SK-N-SH (cell line): Measurements from ENCODE around the gene P3H2. TPM values are rescaled to one million over a fixed set of nuclear protein-coding genes. Genes with fewer than 3 reads are reported as not detected.
"Not testable (repeated sequence)": the region's sequence is repeated elsewhere in the genome, so short reads cannot be mapped to it uniquely, and the experiment has no call there.

ENCODE experiments used
- CTCF ChIA-PET: fragments of 300-600, 350-600 bp; formaldehyde crosslinking; extraction: SDS; loops from one replicate; lab custom pipeline; 2021; lab: Yijun Ruan, JAX
- POLR2A ChIA-PET: fragments of 350-600 bp; sonication (Branson Sonifier 250); formaldehyde crosslinking; extraction: SDS; loops from one replicate; lab custom pipeline; 2020; ENCODE audit warnings: antibody characterized with exemption, inconsistent platforms; lab: Yijun Ruan, JAX
- DNase-seq: peaks from one replicate; pipeline ENCODE4 v3.0.0; 2012
- H2AFZ ChIP-seq: fragments of 200-600 bp; sonication (generic); 2 replicates; pipeline ENCODE4 v1.8.1; 2016; ENCODE audit warnings: antibody characterized with exemption, mild to moderate bottlenecking, low read depth
- H3F3A ChIP-seq: fragments of 200-600 bp; sonication (generic); replicated peaks from 2 replicates; pipeline ENCODE3; 2016; ENCODE audit warnings: antibody characterized with exemption, mild to moderate bottlenecking; ENCODE audit not compliant: insufficient read depth
- H3K27ac ChIP-seq, 2 experiments: fragments of 200-500 bp in 1 of 2; fragments of 200-600 bp in 1 of 2; sonication (Bioruptor generic) in 1 of 2; sonication (generic), shearing (Covaris generic) in 1 of 2; 2 replicates each; pipeline versions ENCODE4 v1.5.1 to v1.6.1; 2014 to 2016; ENCODE audit warnings: low read depth in 2 of 2, inconsistent platforms in 1 of 2, low read length in 1 of 2, mild to moderate bottlenecking in 1 of 2, mixed read lengths in 1 of 2
- H3K27me3 ChIP-seq: fragments of 200-600 bp; sonication (generic), shearing (Covaris generic); 2 replicates; pipeline ENCODE4 v1.6.1; 2016; ENCODE audit warnings: mixed run types; ENCODE audit not compliant: insufficient read depth
- H3K36me3 ChIP-seq, 2 experiments: fragments of 200-500 bp in 1 of 2; fragments of 200-600 bp in 1 of 2; sonication (Bioruptor generic) in 1 of 2; sonication (generic) in 1 of 2; replicated peaks in 1 of 2; 2 replicates each; pipeline versions ENCODE3 to v1.5.1; 2014 to 2016; ENCODE audit warnings: low read length in 1 of 2, mild to moderate bottlenecking in 1 of 2; ENCODE audit not compliant: insufficient read depth in 2 of 2, control insufficient read depth in 1 of 2
- H3K4me1 ChIP-seq, 2 experiments: fragments of 200-500 bp in 1 of 2; fragments of 200-600 bp in 1 of 2; sonication (Bioruptor generic) in 1 of 2; sonication (generic), shearing (Covaris generic) in 1 of 2; 2 replicates each; pipeline versions ENCODE4 v1.5.1 to v1.6.1; 2014 to 2016; ENCODE audit warnings: low read depth in 1 of 2, low read length in 1 of 2, mixed run types in 1 of 2; ENCODE audit not compliant: insufficient read depth in 2 of 2, control insufficient read depth in 1 of 2
- H3K4me2 ChIP-seq: fragments of 200-600 bp; sonication (generic), shearing (Covaris generic); 2 replicates; pipeline ENCODE4 v1.6.1; 2017; ENCODE audit warnings: mixed run types
- H3K4me3 ChIP-seq, 2 experiments: fragments of 200-500 bp in 1 of 2; fragments of 200-600 bp in 1 of 2; sonication (Bioruptor generic) in 1 of 2; sonication (generic), shearing (Covaris generic) in 1 of 2; 2 replicates each; pipeline versions ENCODE4 v1.5.1 to v1.8.1; 2014 to 2016; ENCODE audit warnings: low read depth in 2 of 2, inconsistent platforms in 1 of 2, low read length in 1 of 2, mild to moderate bottlenecking in 1 of 2, mixed read lengths in 1 of 2, moderate library complexity in 1 of 2
- H3K79me2 ChIP-seq: fragments of 200-600 bp; sonication (generic); 2 replicates; pipeline ENCODE4 v1.8.1; 2017; ENCODE audit warnings: mild to moderate bottlenecking; ENCODE audit not compliant: insufficient read depth
- H3K9ac ChIP-seq: fragments of 200-600 bp; sonication (generic); 2 replicates; pipeline ENCODE4 v1.6.1; 2017; ENCODE audit warnings: mixed run types
- H3K9me2 ChIP-seq: fragments of 200-600 bp; sonication (generic); 2 replicates; pipeline ENCODE4 v1.6.1; 2017; ENCODE audit warnings: mixed run types
- H3K9me3 ChIP-seq: fragments of 200-600 bp; sonication (generic); 2 replicates; pipeline ENCODE4 v1.6.1; 2017; ENCODE audit warnings: mixed run types, mild to moderate bottlenecking, moderate library complexity
- H4K20me1 ChIP-seq: fragments of 200-600 bp; sonication (generic); 2 replicates; pipeline ENCODE4 v1.6.1; 2017; ENCODE audit warnings: mild to moderate bottlenecking, mixed run types; ENCODE audit not compliant: insufficient read depth
- GATA2 ChIP-seq: sonication (generic); formaldehyde crosslinking; IDR thresholded peaks from 2 replicates; pipeline ENCODE4 v1.5.0; 2020; ENCODE audit warnings: mild to moderate bottlenecking, missing genetic modification reagents
- NRF1 ChIP-seq: IDR thresholded peaks from 2 replicates; pipeline ENCODE4 v1.6.1; 2012; ENCODE audit warnings: low read depth, mild to moderate bottlenecking, low read length
- RCOR1 ChIP-seq: fragments of 150-350 bp; IDR thresholded peaks from 2 replicates; pipeline ENCODE4 v1.6.1; 2017; ENCODE audit warnings: antibody characterized with exemption, low read length
- SMC3 ChIP-seq: IDR thresholded peaks from 2 replicates; pipeline ENCODE4 v1.6.1; 2012; ENCODE audit warnings: low read depth, low read length, improper control_type of control experiment
- WGBS: methylation state at CpG from one replicate; pipeline ENCODE4 v1.1.6; 2017; ENCODE audit warnings: low lambda C conversion rate; 5-methylcytosine and 5-hydroxymethylcytosine counted together
- polyA plus RNA-seq, 3 experiments: library from polyadenylated mRNA; depleted of rRNA; stranded (reverse); fragments of >200 nt; gene quantifications; 2 replicates each; pipeline ENCODE4 v1.2.3, GENCODE V29; 2012
- TF ChIP-seq, protein P1 (sequence below): fragments of 150-350 bp; IDR thresholded peaks from 2 replicates; pipeline ENCODE4 v1.6.1; 2017; ENCODE audit warnings: antibody characterized with exemption, low read length, low read depth, borderline replicate concordance
- TF ChIP-seq, protein P2 (sequence below): IDR thresholded peaks from 2 replicates; pipeline ENCODE4 v1.4.0; 2012; ENCODE audit warnings: low read depth, borderline replicate concordance
- TF ChIP-seq, protein P3 (sequence below): IDR thresholded peaks from 2 replicates; pipeline ENCODE4 v1.6.1; 2012; ENCODE audit warnings: mild to moderate bottlenecking, low read depth, low read length, moderate library complexity
- TF ChIP-seq, protein P4 (sequence below): IDR thresholded peaks from 2 replicates; pipeline ENCODE4 v1.4.0; 2012; ENCODE audit warnings: low read depth
- TF ChIP-seq, protein P5 (sequence below): IDR thresholded peaks from 2 replicates; pipeline ENCODE4; 2012
- TF ChIP-seq, protein P6 (sequence below): fragments of 150-350 bp; IDR thresholded peaks from 2 replicates; pipeline ENCODE4 v1.6.1; 2016; ENCODE audit warnings: mild to moderate bottlenecking, low read depth, low read length

P3H2 gene
- polyA plus RNA-seq, 1 of the 3 experiments (the other 2 are of a cell fraction) = 2.8 TPM

DNA sequence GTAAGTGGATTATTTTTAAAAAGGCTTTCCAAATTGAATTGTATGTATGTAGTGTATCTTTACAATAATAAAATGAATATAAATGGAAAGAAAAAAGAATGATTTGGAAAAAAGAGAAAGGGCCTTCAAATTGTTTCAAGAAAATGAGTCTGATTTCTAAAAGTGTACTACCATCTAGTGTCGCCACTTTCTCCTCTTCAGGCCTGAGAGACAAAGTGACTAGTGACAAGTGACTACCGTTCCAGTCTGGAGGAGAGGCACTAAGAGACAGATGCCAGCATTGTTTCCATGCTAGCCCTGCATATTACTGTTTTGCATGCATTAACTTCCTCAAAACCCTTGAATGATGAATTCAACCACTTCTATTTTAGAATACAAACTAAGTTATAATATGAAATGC is 39.3 kb downstream of the P3H2 start:
- CTCF ChIA-PET = interaction anchor here (0.6 to 1.5 kb wide), 2 partner anchors 41 to 114 kb away, joined by 3 to 4 read pairs; no protein-coding TSS in a partner anchor
- POLR2A ChIA-PET = no interaction called here
- Histone ChIP-seq H4K20me1 (no peaks in the 10 kb centered on the region), H3F3A (peaks cover 10% of the 10 kb centered on the region), H3K4me2 (no peak overlapping the region), H3K9me3 (no peaks in the 10 kb centered on the region), H3K9me2 (no peaks in the 10 kb centered on the region), H3K27me3 (no peaks in the 10 kb centered on the region), H2AFZ (no peak overlapping the region), H3K9ac (no peak overlapping the region), H3K79me2 (no peaks in the 10 kb centered on the region)
- DNase-seq = no peak
- 44% methylated on average over 2 of the region's 2 CpGs for WGBS
- TF ChIP-seq, protein P1, sequence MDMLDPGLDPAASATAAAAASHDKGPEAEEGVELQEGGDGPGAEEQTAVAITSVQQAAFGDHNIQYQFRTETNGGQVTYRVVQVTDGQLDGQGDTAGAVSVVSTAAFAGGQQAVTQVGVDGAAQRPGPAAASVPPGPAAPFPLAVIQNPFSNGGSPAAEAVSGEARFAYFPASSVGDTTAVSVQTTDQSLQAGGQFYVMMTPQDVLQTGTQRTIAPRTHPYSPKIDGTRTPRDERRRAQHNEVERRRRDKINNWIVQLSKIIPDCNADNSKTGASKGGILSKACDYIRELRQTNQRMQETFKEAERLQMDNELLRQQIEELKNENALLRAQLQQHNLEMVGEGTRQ = no peak
- no peak for TF ChIP-seq RCOR1
- TF ChIP-seq, protein P2, sequence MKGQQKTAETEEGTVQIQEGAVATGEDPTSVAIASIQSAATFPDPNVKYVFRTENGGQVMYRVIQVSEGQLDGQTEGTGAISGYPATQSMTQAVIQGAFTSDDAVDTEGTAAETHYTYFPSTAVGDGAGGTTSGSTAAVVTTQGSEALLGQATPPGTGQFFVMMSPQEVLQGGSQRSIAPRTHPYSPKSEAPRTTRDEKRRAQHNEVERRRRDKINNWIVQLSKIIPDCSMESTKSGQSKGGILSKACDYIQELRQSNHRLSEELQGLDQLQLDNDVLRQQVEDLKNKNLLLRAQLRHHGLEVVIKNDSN = no peak
- TF ChIP-seq, protein P3, sequence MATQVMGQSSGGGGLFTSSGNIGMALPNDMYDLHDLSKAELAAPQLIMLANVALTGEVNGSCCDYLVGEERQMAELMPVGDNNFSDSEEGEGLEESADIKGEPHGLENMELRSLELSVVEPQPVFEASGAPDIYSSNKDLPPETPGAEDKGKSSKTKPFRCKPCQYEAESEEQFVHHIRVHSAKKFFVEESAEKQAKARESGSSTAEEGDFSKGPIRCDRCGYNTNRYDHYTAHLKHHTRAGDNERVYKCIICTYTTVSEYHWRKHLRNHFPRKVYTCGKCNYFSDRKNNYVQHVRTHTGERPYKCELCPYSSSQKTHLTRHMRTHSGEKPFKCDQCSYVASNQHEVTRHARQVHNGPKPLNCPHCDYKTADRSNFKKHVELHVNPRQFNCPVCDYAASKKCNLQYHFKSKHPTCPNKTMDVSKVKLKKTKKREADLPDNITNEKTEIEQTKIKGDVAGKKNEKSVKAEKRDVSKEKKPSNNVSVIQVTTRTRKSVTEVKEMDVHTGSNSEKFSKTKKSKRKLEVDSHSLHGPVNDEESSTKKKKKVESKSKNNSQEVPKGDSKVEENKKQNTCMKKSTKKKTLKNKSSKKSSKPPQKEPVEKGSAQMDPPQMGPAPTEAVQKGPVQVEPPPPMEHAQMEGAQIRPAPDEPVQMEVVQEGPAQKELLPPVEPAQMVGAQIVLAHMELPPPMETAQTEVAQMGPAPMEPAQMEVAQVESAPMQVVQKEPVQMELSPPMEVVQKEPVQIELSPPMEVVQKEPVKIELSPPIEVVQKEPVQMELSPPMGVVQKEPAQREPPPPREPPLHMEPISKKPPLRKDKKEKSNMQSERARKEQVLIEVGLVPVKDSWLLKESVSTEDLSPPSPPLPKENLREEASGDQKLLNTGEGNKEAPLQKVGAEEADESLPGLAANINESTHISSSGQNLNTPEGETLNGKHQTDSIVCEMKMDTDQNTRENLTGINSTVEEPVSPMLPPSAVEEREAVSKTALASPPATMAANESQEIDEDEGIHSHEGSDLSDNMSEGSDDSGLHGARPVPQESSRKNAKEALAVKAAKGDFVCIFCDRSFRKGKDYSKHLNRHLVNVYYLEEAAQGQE = no peak
- TF ChIP-seq, protein P4, sequence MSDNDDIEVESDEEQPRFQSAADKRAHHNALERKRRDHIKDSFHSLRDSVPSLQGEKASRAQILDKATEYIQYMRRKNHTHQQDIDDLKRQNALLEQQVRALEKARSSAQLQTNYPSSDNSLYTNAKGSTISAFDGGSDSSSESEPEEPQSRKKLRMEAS = no peak
- no peak for TF ChIP-seq NRF1
- TF ChIP-seq SMC3 = no peak
- TF ChIP-seq, protein P5, sequence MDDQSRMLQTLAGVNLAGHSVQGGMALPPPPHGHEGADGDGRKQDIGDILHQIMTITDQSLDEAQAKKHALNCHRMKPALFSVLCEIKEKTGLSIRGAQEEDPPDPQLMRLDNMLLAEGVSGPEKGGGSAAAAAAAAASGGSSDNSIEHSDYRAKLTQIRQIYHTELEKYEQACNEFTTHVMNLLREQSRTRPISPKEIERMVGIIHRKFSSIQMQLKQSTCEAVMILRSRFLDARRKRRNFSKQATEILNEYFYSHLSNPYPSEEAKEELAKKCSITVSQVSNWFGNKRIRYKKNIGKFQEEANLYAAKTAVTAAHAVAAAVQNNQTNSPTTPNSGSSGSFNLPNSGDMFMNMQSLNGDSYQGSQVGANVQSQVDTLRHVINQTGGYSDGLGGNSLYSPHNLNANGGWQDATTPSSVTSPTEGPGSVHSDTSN = no peak
- TF ChIP-seq GATA2 = no peak
- TF ChIP-seq, protein P6, sequence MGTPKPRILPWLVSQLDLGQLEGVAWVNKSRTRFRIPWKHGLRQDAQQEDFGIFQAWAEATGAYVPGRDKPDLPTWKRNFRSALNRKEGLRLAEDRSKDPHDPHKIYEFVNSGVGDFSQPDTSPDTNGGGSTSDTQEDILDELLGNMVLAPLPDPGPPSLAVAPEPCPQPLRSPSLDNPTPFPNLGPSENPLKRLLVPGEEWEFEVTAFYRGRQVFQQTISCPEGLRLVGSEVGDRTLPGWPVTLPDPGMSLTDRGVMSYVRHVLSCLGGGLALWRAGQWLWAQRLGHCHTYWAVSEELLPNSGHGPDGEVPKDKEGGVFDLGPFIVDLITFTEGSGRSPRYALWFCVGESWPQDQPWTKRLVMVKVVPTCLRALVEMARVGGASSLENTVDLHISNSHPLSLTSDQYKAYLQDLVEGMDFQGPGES = no peak
- TF ChIP-seq, all 33 proteins: peak for 0
- Histone ChIP-seq H3K36me3 (no peaks in the 10 kb centered on the region), H3K27ac (no peak overlapping the region), H3K4me1 (peaks cover 0 to 9% of the 10 kb centered on the region in 2 experiments; a peak in 1 of 4 replicates), H3K4me3 (no peak overlapping the region)

DNA sequence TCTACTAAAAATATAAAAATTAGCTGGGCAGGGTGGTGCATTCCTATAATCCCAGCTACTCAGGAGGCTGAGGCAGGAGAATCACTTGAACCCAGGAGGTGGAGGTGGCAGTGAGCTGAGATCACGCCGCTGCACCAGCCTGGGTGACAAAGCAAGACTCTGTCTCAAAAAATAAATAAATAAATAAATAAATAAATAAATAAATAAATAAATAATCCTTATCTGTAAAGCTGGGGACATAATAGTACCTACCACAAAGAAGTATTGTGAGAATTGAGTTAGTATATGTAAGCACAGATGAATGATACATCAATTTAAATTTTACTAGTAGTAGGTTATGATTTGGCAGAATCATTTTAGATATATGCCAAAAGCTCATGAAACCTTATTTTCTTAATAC is 41.5 kb downstream of the P3H2 start:
- H4K20me1 ChIP-seq, DNase-seq, H3K9me2 ChIP-seq, H3K27ac ChIP-seq, H3K4me3 ChIP-seq, H3K36me3 ChIP-seq, H3K4me2 ChIP-seq, H3K79me2 ChIP-seq, POLR2A ChIA-PET, H2AFZ ChIP-seq, H3K9ac ChIP-seq, H3K9me3 ChIP-seq, H3K27me3 ChIP-seq: not testable (repeated sequence)
- H3K4me1 ChIP-seq = peaks cover 0 to 16% of the 10 kb centered on the region in 2 experiments; a peak in 1 of 4 replicates
- 76% methylated on average over 2 of the region's 2 CpGs for WGBS
- H3F3A ChIP-seq = peaks cover 17% of the 10 kb centered on the region
- CTCF ChIA-PET = interaction anchor here (1.1 kb wide), 1 partner anchor 112 kb away, joined by 3 read pairs; no protein-coding TSS in a partner anchor
